Urinary bladder (tissue), 4 donors: ENCODE results near the gene CNTN4. TPM values are rescaled to one million over a fixed set of nuclear protein-coding genes. Genes with fewer than 3 reads are reported as not detected.
"Not testable (repeated sequence)": the region's sequence is repeated elsewhere in the genome, so short reads cannot be mapped to it uniquely, and the experiment has no call there.

Experiments used
- DNase-seq: peaks from one replicate; pipeline ENCODE4 v3.0.0-alpha.2; 2015; ENCODE audit errors: extremely low spot score
- H3K27ac ChIP-seq: one replicate; pipeline ENCODE4 v1.5.1; 2013; ENCODE audit warnings: low read depth, mild to moderate bottlenecking, moderate library complexity
- H3K36me3 ChIP-seq: one replicate; pipeline ENCODE4 v1.6.1; 2013; ENCODE audit warnings: mild to moderate bottlenecking, moderate library complexity; ENCODE audit not compliant: insufficient read depth
- H3K4me1 ChIP-seq: one replicate; pipeline ENCODE4 v1.6.1; 2013; ENCODE audit warnings: mild to moderate bottlenecking, moderate library complexity; ENCODE audit not compliant: insufficient read depth
- H3K4me3 ChIP-seq: one replicate; pipeline ENCODE4 v1.5.1; 2013; ENCODE audit warnings: low read depth, low read length
- WGBS: extraction: QIAGEN DNeasy Blood & Tissue Kit; methylation state at CpG from one replicate; pipeline ENCODE4 v1.1.7; 2013; 5-methylcytosine and 5-hydroxymethylcytosine counted together
- polyA plus RNA-seq: library from polyadenylated mRNA; stranded (reverse); fragments of 200-250 nt; gene quantifications from one replicate; pipeline ENCODE4 v1.2.3, GENCODE V29; 2013
- total RNA-seq: library from RNA; depleted of rRNA; stranded (reverse); fragments of >200 nt; gene quantifications from one replicate; pipeline ENCODE4 v1.2.3, GENCODE V29; 2014
- donor health status: healthy with polysubstance abuse.
- donor health status: healthy.

The CNTN4 gene
- total and polyA plus RNA-seq, 2 donors: 7.2 to 56.6 TPM

DNA sequence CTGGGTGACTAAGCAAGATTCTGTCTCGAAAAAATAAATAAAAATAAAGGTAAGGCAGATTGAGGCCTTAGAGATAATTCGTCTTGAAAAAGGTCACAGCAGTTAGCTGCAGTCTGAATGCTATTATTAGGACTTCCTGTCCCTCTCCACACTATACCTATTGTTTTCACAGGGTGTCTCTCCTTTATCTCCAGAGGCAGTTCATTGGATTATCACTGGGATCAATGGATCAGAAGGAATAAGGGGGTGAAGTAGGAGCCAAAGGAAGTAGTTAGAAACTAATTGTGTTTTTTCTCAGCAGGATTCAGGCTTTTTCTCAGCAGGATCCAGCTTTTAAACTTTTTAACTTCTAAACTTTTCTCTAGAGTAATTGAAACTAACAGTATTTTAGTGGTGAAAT is 684.6 kb downstream of the CNTN4 start:
- Histone ChIP-seq H3K4me3 (no peak overlapping the region), H3K36me3 (peaks cover 1% of the 10 kb centered on the region), H3K27ac (no peak overlapping the region), H3K4me1 (no peaks in the 10 kb centered on the region)
- no peak for DNase-seq
- WGBS: 71% methylated on average over 2 of the region's 2 CpGs

DNA sequence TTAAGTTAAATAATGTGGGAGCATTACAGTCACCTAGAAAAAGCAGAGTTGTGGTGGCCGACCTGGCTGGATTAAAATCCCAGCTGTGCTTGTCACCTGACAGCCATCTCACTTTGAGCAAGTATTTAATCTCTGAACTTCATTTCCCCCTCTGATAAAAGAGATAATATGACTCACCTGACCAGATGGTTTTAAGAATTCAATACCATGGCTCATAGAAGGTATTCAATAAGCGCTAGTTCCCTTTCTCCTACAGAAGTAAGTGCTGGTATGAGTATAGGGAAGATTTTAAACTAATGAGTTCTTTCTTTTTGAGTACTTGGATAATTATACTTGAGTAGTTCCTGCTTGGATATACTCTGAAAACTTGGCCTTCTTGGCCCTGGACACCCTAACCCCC is 686.0 kb downstream of the CNTN4 start:
- no peaks in the 10 kb centered on the region for H3K4me1 ChIP-seq
- peaks cover 1% of the 10 kb centered on the region for H3K36me3 ChIP-seq
- no peak overlapping the region for H3K4me3 ChIP-seq
- H3K27ac ChIP-seq: no peak overlapping the region
- no peak for DNase-seq
- 88% methylated on average over 2 of the region's 2 CpGs for WGBS

DNA sequence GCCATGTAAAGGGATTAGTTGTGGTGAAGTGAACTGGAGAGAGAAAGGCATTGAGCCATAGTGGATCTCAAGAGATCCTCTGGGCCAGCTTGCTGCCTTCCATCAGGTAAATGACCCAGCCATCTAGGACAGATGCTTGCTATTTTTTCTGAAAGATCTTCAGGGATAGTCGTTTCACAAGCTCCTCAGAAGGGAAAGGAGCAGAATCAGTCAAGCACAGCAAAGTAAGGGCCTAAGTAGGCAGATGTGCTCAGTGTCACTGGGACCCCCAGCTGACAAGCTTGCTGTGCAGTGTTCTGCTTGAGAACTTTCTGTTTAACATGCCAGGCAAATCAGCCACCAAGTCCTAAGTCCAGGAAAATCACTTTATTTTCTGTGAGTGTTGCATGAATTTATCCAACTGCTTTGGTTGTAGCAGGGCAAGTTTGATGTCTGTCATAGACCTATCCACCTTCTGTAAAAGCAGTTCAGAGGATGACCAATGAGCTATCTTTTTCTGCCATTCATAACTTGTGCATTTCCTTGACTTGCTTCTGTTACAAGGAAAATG is 691.7 kb downstream of the CNTN4 start:
- 51% methylated on average over 1 of the region's 1 CpG for WGBS
- H3K36me3 ChIP-seq: no peaks in the 10 kb centered on the region
- H3K4me3 ChIP-seq: no peak overlapping the region
- no peak overlapping the region for H3K27ac ChIP-seq
- no peaks in the 10 kb centered on the region for H3K4me1 ChIP-seq
- no peak for DNase-seq

- Histone ChIP-seq H3K27ac (no peak overlapping the region), H3K4me1 (no peaks in the 10 kb centered on the region), H3K4me3 (no peak overlapping the region), H3K36me3 (no peaks in the 10 kb centered on the region)
- WGBS: 93% methylated on average over 1 of the region's 1 CpG
- no peak for DNase-seq
Observed at GRCh38 chr3:2792432-2792831, 693.8 kb downstream of the CNTN4 start.

- Histone ChIP-seq H3K36me3 (no peaks in the 10 kb centered on the region), H3K4me1 (no peaks in the 10 kb centered on the region), H3K4me3 (no peak overlapping the region), H3K27ac (no peak overlapping the region)
- 71% methylated on average over 1 of the region's 1 CpG for WGBS
- no peak for DNase-seq
Observed at GRCh38 chr3:2793987-2794386, 695.3 kb downstream of the CNTN4 start.

DNA sequence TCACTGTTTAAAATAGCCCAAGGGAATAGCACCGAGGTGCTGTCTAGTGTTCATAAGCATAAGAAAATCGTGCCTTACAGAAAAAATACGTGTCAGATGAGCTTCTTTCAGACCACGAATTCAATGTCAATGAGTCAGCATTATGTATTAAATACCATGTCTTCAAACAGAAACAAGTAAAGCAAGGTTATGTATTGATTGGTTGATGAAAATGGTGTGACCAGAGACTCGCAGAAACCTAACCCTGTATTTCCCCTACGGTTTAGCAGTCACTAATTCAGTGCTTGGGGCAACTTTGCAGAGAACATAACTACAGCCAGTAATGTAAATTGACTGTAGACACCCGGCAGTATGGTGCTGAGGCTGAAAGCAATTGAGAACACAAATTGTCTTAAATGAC is 703.8 kb downstream of the CNTN4 start:
- H3K27ac ChIP-seq: no peak overlapping the region
- no peak overlapping the region for H3K4me3 ChIP-seq
- no peaks in the 10 kb centered on the region for H3K36me3 ChIP-seq
- WGBS: 79% methylated on average over 7 of the region's 7 CpGs
- H3K4me1 ChIP-seq: no peaks in the 10 kb centered on the region
- DNase-seq: no peak

- Histone ChIP-seq H3K36me3 (no peaks in the 10 kb centered on the region), H3K4me1 (no peaks in the 10 kb centered on the region), H3K4me3 (no peak overlapping the region), H3K27ac (no peak overlapping the region)
- 34% methylated on average over 1 of the region's 1 CpG for WGBS
- no peak for DNase-seq
Observed at GRCh38 chr3:2807514-2807913, 708.8 kb downstream of the CNTN4 start.

DNA sequence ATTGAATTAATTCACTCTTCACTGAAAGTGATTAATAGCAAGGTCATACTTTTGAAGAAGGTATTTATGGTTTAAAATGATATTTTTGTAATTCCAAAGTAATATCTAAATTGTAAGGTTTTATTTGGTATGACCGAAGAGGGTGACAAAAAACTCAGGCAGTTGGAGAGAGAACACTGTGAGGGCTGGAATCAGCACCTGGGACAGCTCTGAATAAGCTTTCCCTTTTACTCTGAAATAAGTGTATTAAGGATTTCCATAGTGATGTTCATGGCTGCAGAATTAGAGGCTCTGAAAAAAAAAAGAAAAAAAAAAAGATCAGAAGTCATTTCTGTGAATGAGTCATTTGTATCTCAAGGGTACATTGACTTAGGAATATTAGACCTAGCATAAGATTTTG is 712.1 kb downstream of the CNTN4 start:
- no peak overlapping the region for H3K27ac ChIP-seq
- no peaks in the 10 kb centered on the region for H3K36me3 ChIP-seq
- no peak overlapping the region for H3K4me3 ChIP-seq
- 72% methylated on average over 1 of the region's 1 CpG for WGBS
- no peak for DNase-seq
- H3K4me1 ChIP-seq: no peaks in the 10 kb centered on the region

DNA sequence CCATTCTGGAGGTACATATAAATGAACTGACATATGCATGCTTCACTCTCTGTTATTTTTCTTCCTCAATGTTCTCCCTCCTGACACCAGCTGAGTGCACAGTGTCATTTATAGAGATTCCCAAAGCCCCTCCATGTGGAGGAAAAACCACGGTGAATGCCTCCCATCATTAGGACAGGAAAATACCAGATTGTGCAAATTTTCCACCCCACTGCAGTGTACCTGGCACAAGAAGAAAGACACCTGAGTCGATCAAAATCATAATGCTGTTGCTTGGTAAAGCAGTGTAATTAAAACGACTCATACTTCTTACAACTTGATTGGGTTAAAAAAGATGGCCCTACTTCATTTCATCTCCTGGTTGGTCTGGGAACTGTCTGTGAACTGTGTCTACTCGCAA is 720.9 kb downstream of the CNTN4 start:
- WGBS: 89% methylated on average over 4 of the region's 4 CpGs
- Histone ChIP-seq H3K4me1 (no peaks in the 10 kb centered on the region), H3K36me3 (no peaks in the 10 kb centered on the region), H3K4me3 (no peak overlapping the region), H3K27ac (no peak overlapping the region)
- no peak for DNase-seq

DNA sequence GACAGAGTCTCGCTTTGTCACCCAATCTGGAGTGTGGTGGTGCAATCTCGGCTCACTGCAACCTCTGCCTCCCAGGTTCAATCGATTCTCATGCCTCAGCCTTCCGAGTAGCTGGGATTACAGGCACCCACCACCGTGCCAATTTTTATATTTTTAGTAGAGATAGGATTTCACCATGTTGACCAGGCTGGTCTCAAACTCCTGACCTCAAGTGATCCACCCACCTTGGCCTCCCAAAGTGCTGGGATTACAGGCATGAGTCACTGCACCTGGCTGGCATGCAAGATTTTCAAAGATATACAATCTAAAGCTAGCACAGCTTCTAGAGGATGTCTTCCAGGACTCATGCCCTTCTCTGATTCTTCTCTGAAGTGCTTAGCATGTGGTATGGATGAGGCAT is 722.3 kb downstream of the CNTN4 start:
- not testable (repeated sequence) for DNase-seq, H3K4me1 ChIP-seq, H3K36me3 ChIP-seq, H3K4me3 ChIP-seq, H3K27ac ChIP-seq
- 93% methylated on average over 5 of the region's 5 CpGs for WGBS

- H3K4me3 ChIP-seq: no peak overlapping the region
- no peak overlapping the region for H3K27ac ChIP-seq
- WGBS: 94% methylated on average over 5 of the region's 5 CpGs
- H3K4me1 ChIP-seq: no peaks in the 10 kb centered on the region
- no peak for DNase-seq
- H3K36me3 ChIP-seq: no peaks in the 10 kb centered on the region
Observed at GRCh38 chr3:2822611-2823010, 723.9 kb downstream of the CNTN4 start.

DNA sequence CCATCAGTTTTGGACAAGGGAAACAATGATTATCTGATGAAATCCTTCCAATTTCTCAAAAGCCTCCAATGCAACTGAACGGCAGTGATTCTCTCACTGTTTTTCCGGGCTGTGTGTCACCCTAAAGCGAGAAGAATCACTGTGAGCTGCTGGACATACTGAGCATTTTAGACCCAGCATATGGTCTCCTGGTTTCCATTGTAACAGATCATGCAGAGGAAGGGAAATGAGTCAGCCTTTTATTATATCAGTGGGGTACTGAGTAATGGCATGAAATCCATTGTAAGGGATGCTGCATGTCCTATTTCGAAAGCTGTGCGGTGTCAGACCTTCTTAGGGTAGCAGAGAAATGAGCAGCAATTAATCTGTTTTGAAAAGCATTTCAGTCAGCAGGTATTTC is 724.4 kb downstream of the CNTN4 start:
- WGBS: 70% methylated on average over 5 of the region's 5 CpGs
- DNase-seq: no peak

DNA sequence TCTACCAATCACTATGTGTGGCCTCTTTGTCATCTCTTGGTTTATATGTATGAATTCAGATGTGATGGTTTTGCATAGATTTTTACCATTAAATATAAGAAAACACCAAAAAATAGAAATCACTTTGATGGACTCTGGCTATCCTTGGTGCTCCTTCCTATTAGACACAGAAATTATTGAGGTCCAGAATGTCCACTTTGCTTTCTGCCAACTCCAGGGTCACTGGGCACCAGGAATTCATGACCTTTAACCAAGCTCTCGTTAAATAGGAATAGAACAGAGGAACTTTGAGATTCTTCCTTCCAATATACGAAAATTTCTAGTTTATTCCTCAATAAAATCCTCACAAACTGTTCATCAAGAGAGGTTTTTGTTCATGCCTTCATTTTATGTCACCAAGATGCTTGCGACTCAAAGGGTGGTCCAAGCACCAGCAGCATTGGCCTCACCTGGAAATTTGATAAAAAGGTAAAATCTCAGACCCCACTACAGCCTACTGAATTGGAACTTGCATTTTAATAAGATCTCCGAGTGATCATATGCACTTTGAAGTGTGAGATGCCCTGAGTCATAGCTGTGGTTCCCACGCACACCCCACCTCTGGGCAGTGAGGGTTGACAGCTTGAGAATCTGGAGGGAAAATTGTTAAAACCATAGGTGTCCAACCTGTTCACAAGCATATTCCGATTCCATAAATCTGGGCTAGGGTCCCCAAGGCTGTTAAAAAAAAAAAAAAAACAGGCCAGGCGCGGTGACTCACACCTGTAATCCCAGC is 725.0 kb downstream of the CNTN4 start:
- no peak overlapping the region for H3K4me3 ChIP-seq
- 91% methylated on average over 8 of the region's 8 CpGs for WGBS
- DNase-seq: no peak
- H3K36me3 ChIP-seq: no peaks in the 10 kb centered on the region
- H3K4me1 ChIP-seq: no peaks in the 10 kb centered on the region
- no peak overlapping the region for H3K27ac ChIP-seq

More for the DNA sequence above, 724.4 kb downstream of the CNTN4 start:
- Histone ChIP-seq H3K27ac (no peak overlapping the region), H3K4me3 (no peak overlapping the region), H3K36me3 (no peaks in the 10 kb centered on the region), H3K4me1 (no peaks in the 10 kb centered on the region)

DNA sequence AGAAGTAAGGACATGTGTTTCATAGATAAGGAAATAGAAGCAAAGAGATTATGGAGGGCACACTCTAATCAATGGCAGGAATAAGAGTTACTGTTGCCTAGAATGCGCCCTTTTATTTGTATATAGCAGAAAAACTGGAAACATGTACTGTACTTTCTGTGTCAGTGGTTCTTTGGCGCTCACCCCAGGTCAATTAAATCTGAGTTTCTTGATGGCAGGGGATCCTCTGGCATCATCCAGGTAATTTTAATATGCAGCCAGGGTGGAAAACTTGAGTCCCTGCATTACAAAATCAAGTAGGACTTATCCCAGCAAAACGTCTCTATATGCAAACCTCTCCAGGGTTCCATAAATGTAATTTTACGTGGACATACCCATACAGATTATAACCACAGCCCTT is 727.4 kb downstream of the CNTN4 start:
- H3K4me3 ChIP-seq: no peak overlapping the region
- no peak overlapping the region for H3K27ac ChIP-seq
- no peaks in the 10 kb centered on the region for H3K4me1 ChIP-seq
- no peaks in the 10 kb centered on the region for H3K36me3 ChIP-seq
- 65% methylated on average over 4 of the region's 4 CpGs for WGBS
- DNase-seq: no peak
